Stimulated activated CD4-positive, alpha-beta T cell treated with anti-CD3 and anti-CD28 coated beads, Interleukin-2, amount 100 ng/mL, for 24 hours (primary cell): ENCODE results near the gene TRIM2.
"Not testable (repeated sequence)": the region's sequence is repeated elsewhere in the genome, so short reads cannot be mapped to it uniquely, and the experiment has no call there.

Source experiments
- DNase-seq, 2 donors: peaks; one replicate each; pipeline ENCODE4 v3.0.0-alpha.2; 2020

TRIM2 gene

GRCh38 chr4:153189016-153189801, 15.0 kb upstream of the TRIM2 start:
- no peak for DNase-seq

GRCh38 chr4:153191795-153192363, 12.4 kb upstream of the TRIM2 start:
- no peak for DNase-seq

- DNase-seq, result no peak
Measured at GRCh38 chr4:153197301-153197700, 6.9 kb upstream of the TRIM2 start.

- no peak for DNase-seq
Measured at GRCh38 chr4:153198719-153199118, 5.5 kb upstream of the TRIM2 start.

GRCh38 chr4:153203746-153204145, 497 bp upstream of the TRIM2 start:
- DNase-seq, result not testable (repeated sequence)

- peak; percentile 26 to 32 for DNase-seq
Measured at GRCh38 chr4:153204728-153205648, 745 bp downstream of the TRIM2 start.

- peak; percentile 35 to 44 for DNase-seq
Measured at GRCh38 chr4:153205757-153206156, 1.5 kb downstream of the TRIM2 start.

- no peak for DNase-seq
Measured at GRCh38 chr4:153206534-153206933, 2.3 kb downstream of the TRIM2 start.

GRCh38 chr4:153207027-153207426, 2.8 kb downstream of the TRIM2 start:
- no peak for DNase-seq

- DNase-seq, result no peak
Measured at GRCh38 chr4:153207567-153207966, 3.3 kb downstream of the TRIM2 start.

GRCh38 chr4:153209410-153209809, 5.2 kb downstream of the TRIM2 start:
- no peak for DNase-seq

GRCh38 chr4:153210727-153211126, 6.5 kb downstream of the TRIM2 start:
- DNase-seq, result no peak

GRCh38 chr4:153211986-153212728, 7.9 kb downstream of the TRIM2 start:
- no peak for DNase-seq

GRCh38 chr4:153212736-153213135, 8.5 kb downstream of the TRIM2 start:
- no peak for DNase-seq

- no peak for DNase-seq
Measured at GRCh38 chr4:153215921-153216320, 11.7 kb downstream of the TRIM2 start.

GRCh38 chr4:153216546-153216945, 12.3 kb downstream of the TRIM2 start:
- DNase-seq, result no peak

- DNase-seq, result no peak
Measured at GRCh38 chr4:153217440-153217839, 13.2 kb downstream of the TRIM2 start.

- no peak for DNase-seq
Measured at GRCh38 chr4:153218961-153219360, 14.7 kb downstream of the TRIM2 start.

- DNase-seq, result no peak
Measured at GRCh38 chr4:153220682-153221395, 16.6 kb downstream of the TRIM2 start.

GRCh38 chr4:153221783-153222706, 17.8 kb downstream of the TRIM2 start:
- DNase-seq, result peak; percentile 30 to 38
